ENCODE measurements around the gene SPEF1. TPM values are rescaled to one million over a fixed set of nuclear protein-coding genes. Genes with fewer than 3 reads are reported as not detected.

The SPEF1 gene
- total RNA-seq, 4 donors from 2014 or later = not detected

- H3K9me3 ChIP-seq = no peaks in the 10 kb centered on the region
- no peak overlapping the region for H3K27ac ChIP-seq
- H3K4me3 ChIP-seq = no peak overlapping the region
- H3K36me3 ChIP-seq = peaks cover 44% of the 10 kb centered on the region
- no peak for DNase-seq (ENCODE audit: low spot score in 2 of 2)
- no peaks in the 10 kb centered on the region for H3K27me3 ChIP-seq
- peaks cover 29% of the 10 kb centered on the region for H3K4me1 ChIP-seq
- WGBS = 92% methylated on average over 14 of the region's 14 CpGs
- TF ChIP-seq POLR2AphosphoS5 (IDR thresholded peaks at IDR 0.05) (no peak), CTCF (IDR thresholded peaks at IDR 0.05) (no peak), POLR2A (IDR thresholded peaks at IDR 0.05) (no peak), EP300 (IDR thresholded peaks at IDR 0.05) (no peak)
Observed at GRCh38 chr20:3821996-3822395, 40.7 kb upstream of the SPEF1 start.

GRCh38 chr20:3820901-3821727, 39.9 kb upstream of the SPEF1 start:
- 35% methylated on average over 20 of the region's 20 CpGs for WGBS
- Histone ChIP-seq H3K4me1 (peaks cover 29% of the 10 kb centered on the region), H3K36me3 (peaks cover 38% of the 10 kb centered on the region), H3K27ac (peak overlapping the region; percentile 95), H3K27me3 (no peaks in the 10 kb centered on the region), H3K9me3 (no peaks in the 10 kb centered on the region), H3K4me3 (peak overlapping the region; percentile 78)
- TF ChIP-seq POLR2AphosphoS5 (IDR thresholded peaks at IDR 0.05) (no peak), POLR2A (IDR thresholded peaks at IDR 0.05) (no peak), CTCF (IDR thresholded peaks at IDR 0.05) (no peak), EP300 (IDR thresholded peaks at IDR 0.05) (no peak)
- DNase-seq (ENCODE audit: low spot score in 2 of 2) = no peak

- DNase-seq (ENCODE audit: low spot score in 2 of 2) = peak; percentile 98
- WGBS = 0% methylated on average over 24 of the region's 96 CpGs
Observed at GRCh38 chr20:3820048-3820900, 39.0 kb upstream of the SPEF1 start, which contains the start of gene AP5S1. TSS of gene AP5S1 (plus strand) at chr20:3820547. CDS start at chr20:3822118, 1,571 bp downstream.

GRCh38 chr20:3819411-3820047, 38.3 kb upstream of the SPEF1 start:
- Histone ChIP-seq H3K4me3 (peak overlapping the region; percentile 78), H3K9me3 (no peaks in the 10 kb centered on the region), H3K36me3 (peaks cover 22% of the 10 kb centered on the region), H3K4me1 (peaks cover 29% of the 10 kb centered on the region), H3K27me3 (no peaks in the 10 kb centered on the region), H3K27ac (peak overlapping the region; percentile 95)
- TF ChIP-seq CTCF (IDR thresholded peaks at IDR 0.05) = no peak
- TF ChIP-seq EP300 (IDR thresholded peaks at IDR 0.05) = no peak
- no peak for TF ChIP-seq POLR2A (IDR thresholded peaks at IDR 0.05)
- TF ChIP-seq POLR2AphosphoS5 (IDR thresholded peaks at IDR 0.05) = no peak
- 73% methylated on average over 20 of the region's 20 CpGs for WGBS
- no peak for DNase-seq (ENCODE audit: low spot score in 2 of 2)

More at GRCh38 chr20:3820048-3820900, 39.0 kb upstream of the SPEF1 start, which contains the start of gene AP5S1:
- TF ChIP-seq EP300 (IDR thresholded peaks at IDR 0.05) (no peak), CTCF (IDR thresholded peaks at IDR 0.05) (peak; percentile 93 to 99), POLR2A (IDR thresholded peaks at IDR 0.05) (peak in 1 of 2 donors; percentile 36), POLR2AphosphoS5 (IDR thresholded peaks at IDR 0.05) (peak; percentile 69 to 92 (median 91))
- no peaks in the 10 kb centered on the region for H3K9me3 ChIP-seq
- peak within 1 kb of the TSS; percentile 78 for H3K4me3 ChIP-seq
- H3K27me3 ChIP-seq = no peaks in the 10 kb centered on the region
- peaks cover 29% of the 10 kb centered on the region for H3K4me1 ChIP-seq
- peaks cover 29% of the 10 kb centered on the region for H3K36me3 ChIP-seq
- H3K27ac ChIP-seq = peak within 1 kb of the TSS; percentile 95

All from suprapubic skin (tissue), 4 donors.